ENCODE data around the gene UBE2I. TPM values are rescaled to one million over a fixed set of nuclear protein-coding genes. Genes with fewer than 3 reads are reported as not detected.

Gene UBE2I
- total RNA-seq, 3 donors from 2014 or later, result 79.8 to 101 (median 96.9) TPM

DNA sequence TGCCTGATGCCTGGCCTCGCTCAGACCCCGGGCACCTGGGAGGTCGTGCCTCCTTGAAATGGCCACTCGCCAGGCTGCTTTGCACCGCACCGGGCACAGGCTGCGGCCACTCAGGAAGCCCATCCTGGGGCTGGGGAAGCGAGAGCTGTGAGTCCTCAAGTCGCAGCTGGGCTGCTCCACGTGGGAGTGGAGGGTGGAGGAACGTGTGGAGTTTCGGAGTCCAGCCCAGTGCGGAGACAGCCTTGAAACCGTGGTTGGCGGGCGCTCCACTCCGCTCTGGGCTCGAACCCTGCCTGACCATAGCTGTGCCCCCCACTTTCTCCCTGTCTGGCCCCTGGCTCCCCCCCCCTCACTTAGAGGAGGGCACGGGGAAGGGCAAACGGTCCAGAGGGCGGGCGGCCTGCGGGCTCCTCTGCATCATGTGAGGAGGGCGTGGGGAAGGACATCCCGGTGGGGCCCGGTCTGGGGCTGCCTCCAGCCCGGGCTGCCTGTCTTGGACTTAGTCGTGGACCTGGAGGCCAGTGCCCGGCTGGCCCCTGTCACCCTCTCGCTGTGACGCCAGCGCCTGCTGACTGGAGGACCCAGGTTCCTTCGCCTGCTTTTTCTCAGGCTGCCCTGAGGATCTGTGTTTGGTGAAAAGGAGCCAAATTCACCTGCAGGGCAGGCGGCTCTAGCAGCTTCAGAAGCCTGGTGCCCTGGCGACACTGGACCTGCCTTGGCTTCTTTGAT, 2.5 kb downstream of the UBE2I start:
- TF ChIP-seq, protein P1, sequence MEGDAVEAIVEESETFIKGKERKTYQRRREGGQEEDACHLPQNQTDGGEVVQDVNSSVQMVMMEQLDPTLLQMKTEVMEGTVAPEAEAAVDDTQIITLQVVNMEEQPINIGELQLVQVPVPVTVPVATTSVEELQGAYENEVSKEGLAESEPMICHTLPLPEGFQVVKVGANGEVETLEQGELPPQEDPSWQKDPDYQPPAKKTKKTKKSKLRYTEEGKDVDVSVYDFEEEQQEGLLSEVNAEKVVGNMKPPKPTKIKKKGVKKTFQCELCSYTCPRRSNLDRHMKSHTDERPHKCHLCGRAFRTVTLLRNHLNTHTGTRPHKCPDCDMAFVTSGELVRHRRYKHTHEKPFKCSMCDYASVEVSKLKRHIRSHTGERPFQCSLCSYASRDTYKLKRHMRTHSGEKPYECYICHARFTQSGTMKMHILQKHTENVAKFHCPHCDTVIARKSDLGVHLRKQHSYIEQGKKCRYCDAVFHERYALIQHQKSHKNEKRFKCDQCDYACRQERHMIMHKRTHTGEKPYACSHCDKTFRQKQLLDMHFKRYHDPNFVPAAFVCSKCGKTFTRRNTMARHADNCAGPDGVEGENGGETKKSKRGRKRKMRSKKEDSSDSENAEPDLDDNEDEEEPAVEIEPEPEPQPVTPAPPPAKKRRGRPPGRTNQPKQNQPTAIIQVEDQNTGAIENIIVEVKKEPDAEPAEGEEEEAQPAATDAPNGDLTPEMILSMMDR (IDR thresholded peaks at IDR 0.05), result no peak
- no peaks in the 10 kb centered on the region for H3K9me3 ChIP-seq
- H3K36me3 ChIP-seq (ENCODE audit: low read depth), result peaks cover 14% of the 10 kb centered on the region
- H3K4me3 ChIP-seq, result no peak overlapping the region
- ATAC-seq, result no peak
- peaks cover 19% of the 10 kb centered on the region for H3K4me1 ChIP-seq (ENCODE audit: low read depth)
- no peak for DNase-seq
- intact Hi-C loops (cut with DNase I, micrococcal nuclease), result no loop called here

DNA sequence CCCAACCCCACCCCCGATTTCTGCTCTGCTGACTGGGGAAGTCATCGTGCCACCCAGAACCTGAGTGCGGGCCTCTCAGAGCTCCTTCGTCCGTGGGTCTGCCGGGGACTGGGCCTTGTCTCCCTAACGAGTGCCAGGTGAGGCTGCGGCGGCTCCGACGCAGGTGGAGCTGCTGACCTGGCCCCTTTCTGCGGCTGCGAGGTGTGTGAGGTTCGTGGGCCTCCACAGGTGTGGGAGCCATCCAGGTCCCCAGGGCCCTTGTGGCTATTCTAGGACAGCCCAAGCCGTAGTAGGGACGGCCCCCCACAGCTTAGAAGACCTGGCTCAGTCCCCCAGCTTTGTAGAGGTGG, 3.0 kb downstream of the UBE2I start:
- Histone ChIP-seq H3K4me3 (no peak overlapping the region), H3K36me3 (ENCODE audit: low read depth) (peaks cover 19% of the 10 kb centered on the region), H3K9me3 (no peaks in the 10 kb centered on the region), H3K4me1 (ENCODE audit: low read depth) (peaks cover 19% of the 10 kb centered on the region)
- peak in 1 of 3 donors; percentile 21 for DNase-seq
- intact Hi-C loops (cut with DNase I, micrococcal nuclease), result no loop called here
- TF ChIP-seq, protein P1 (IDR thresholded peaks at IDR 0.05), result no peak
- ATAC-seq, result no peak

DNA sequence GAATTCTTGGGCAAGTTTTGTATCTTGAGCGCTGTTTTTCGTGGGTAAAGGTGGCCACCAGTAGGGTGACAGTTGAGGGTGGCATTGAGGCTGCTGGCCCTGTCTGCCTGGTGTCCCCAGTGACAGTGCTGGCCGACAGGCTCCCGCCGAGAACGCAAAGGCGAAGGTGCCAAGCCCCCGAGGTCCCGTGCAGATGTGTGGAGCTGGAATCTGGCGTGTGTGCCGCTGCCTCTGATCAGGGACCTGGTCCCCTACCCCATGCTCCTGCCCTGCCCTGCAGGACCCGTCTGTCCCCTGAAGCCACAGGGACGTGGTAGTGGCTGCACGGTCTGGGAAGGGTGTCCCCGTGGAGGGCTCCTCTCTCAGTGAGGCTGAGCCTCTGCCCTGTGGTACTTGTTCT, 3.5 kb downstream of the UBE2I start:
- peak in 1 of 3 donors; percentile 27 for DNase-seq
- Histone ChIP-seq H3K4me1 (ENCODE audit: low read depth) (peaks cover 19% of the 10 kb centered on the region), H3K9me3 (no peaks in the 10 kb centered on the region), H3K36me3 (ENCODE audit: low read depth) (peaks cover 23% of the 10 kb centered on the region), H3K4me3 (no peak overlapping the region)
- intact Hi-C loops (cut with DNase I, micrococcal nuclease), result no loop called here
- TF ChIP-seq, protein P1 (IDR thresholded peaks at IDR 0.05), result no peak
- no peak for ATAC-seq

DNA sequence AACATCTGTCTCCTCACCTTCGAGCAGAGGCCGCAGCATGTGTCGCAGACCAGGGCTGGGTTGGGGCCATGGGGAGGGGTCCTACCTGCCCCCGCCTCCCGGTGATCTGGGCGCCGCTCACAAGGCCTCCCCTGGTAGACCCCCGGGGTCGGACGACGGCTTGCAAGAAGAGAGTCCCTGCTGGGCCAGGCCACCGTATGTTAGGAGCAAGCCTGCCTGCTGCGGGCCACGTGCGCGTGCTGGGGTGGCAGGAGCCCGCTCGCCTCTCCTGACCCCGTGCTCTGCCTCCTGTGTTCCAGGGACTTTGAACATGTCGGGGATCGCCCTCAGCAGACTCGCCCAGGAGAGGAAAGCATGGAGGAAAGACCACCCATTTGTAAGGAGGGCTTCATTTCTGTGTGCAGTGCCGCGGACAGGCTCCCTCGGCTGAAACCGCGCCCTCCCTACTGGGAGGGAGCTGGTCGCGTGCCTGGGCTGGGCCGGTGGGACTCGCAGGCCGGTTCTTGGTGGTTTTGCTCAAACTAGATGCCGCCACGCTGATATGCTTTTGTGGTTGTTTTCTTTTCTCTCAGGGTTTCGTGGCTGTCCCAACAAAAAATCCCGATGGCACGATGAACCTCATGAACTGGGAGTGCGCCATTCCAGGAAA, 4.4 kb downstream of the UBE2I start:
- Histone ChIP-seq H3K4me3 (no peak overlapping the region), H3K9me3 (no peaks in the 10 kb centered on the region), H3K4me1 (ENCODE audit: low read depth) (peaks cover 19% of the 10 kb centered on the region), H3K36me3 (ENCODE audit: low read depth) (peaks cover 32% of the 10 kb centered on the region)
- intact Hi-C loops (cut with DNase I, micrococcal nuclease), result no loop called here
- DNase-seq (peak in 1 of 3 donors; percentile 31), ATAC-seq (no peak)
- TF ChIP-seq, protein P1 (IDR thresholded peaks at IDR 0.05), result no peak

DNA sequence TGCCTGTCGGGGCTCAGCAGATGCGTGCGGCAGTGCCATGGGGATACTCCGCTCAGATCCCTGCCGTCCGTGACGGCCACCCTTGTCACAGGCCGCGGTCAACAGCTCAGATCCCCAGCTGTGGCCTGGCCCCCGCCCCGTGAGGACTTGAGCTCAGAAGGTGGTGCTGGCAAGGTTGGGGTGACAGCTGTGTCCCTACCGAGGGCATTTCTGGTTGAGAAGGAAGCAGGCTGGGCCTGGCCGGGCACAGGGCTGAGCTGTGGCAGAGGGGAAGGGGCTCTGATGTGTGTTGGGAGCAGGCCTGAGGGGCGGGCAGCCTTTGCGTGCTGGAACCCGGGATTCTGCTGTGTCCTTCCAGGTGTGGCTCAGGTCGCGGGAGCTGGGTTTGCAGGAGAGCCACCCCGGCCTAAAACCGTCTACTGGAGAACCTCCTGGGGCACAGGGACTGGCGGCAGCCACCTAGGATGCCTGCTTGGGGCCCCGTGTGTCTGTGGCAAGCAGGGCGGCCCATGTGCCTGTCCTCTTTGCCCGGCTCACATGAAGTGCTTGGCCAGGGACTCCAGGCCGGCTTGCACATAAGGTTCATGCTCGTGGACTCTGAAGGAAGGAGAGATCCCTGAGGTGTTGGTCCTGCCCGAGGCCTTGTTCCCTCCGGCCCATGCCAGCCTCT, 5.1 kb downstream of the UBE2I start:
- Histone ChIP-seq H3K36me3 (ENCODE audit: low read depth) (peaks cover 36% of the 10 kb centered on the region), H3K9me3 (no peaks in the 10 kb centered on the region), H3K4me3 (no peak overlapping the region), H3K4me1 (ENCODE audit: low read depth) (peaks cover 19% of the 10 kb centered on the region)
- intact Hi-C loops (cut with DNase I, micrococcal nuclease), result no loop called here
- DNase-seq, result peak in 1 of 3 donors; percentile 21
- no peak for ATAC-seq
- TF ChIP-seq, protein P1 (IDR thresholded peaks at IDR 0.05), result no peak
